Measurements from ENCODE around the gene CIAO2B.

DNA sequence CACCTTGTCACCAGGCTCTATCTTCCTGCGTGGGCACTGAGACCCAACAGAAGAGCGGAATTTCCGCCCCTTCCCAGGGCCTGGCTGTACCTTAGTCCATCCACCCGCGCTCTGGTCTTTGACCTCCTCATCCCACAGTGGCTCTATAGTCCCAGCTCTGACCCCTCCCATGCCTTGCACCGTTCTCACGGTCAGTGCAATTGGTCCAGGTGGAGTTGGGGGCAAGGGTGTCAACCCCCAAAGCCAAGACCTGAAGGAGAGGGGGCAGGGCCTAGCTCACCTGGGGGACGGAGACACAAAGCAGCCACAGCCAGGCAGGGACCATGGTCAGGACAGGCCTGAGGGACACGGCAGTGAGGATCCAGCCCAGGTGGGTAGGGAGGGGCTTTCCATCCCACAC, 16.5 kb downstream of the CIAO2B start:
- TF ChIP-seq CTCF (IDR thresholded peaks at IDR 0.05; ENCODE audit: borderline replicate concordance, extremely low read depth, low read length, poor library complexity, severe bottlenecking) (no peak), EZH2 (IDR thresholded peaks at IDR 0.05; ENCODE audit: borderline replicate concordance, low read depth, low read length, severe bottlenecking) (no peak)

All from DND-41 (cell line).